HS-27A (cell line): ENCODE data around the gene RACGAP1.

Experiments used
- DNase-seq: peaks from one replicate; pipeline ENCODE4 v3.0.0-alpha.2; 2012; ENCODE audit warnings: low read depth, missing footprints

The RACGAP1 gene

DNA sequence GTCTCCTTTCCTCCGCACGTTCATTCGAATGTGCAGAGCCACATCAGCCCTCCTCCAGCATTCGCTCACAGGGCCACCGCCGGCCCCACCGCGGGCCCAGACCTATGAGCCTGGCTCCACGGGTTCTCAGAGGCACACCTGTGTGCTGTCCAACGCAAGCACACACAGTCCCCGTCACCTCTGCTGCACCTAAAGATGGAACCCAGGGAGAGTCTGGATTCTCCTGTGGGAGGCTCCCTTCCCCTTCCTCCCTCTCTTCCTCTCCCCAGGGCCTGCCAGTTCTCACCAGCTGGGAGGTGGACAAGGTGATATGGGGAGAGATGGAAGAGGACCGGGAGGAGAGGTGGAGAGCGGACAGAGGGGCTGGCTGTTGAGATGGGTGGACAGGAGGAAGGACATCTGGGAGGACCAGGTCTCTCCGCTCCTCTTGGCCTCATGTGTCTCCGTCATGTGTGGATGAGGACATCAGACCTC is 57.5 kb downstream of the RACGAP1 start:
- no peak for DNase-seq

DNA sequence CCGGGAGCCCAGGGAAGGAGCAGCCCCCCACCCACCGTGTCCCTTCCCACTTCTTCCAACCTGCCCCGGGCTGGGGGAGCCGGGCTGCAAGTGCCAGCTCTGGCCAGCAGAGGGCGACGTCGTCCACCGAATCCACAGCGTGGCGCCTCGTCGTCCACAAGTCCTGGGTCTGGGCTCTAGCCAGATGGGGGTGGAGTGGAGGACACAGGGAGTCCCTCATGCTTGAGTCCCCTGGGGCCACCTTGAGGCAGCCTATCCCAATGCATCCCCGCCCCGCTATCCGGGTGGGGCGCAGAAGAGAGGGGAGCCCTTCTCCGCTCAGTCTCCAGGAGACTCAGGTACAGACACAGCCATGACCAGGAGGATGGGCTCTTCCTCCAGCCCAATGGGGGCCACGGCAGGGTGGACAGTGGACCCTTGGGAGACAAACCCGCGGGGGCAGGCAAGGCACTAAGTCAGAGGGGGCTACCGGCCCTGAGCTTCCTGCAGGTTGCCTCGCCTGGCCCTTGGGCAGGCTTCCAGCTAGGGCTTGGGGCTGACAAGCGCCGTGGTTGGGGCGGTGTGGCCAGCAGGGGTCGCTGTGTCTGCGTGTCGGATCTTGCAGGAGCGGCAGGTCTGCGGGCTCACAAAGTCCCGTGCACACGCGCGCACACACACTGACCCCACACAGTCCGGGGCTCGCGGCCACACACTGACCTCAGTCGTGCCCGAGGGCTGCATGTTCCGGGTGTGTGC is 58.1 kb downstream of the RACGAP1 start:
- peak; percentile 72 for DNase-seq

DNA sequence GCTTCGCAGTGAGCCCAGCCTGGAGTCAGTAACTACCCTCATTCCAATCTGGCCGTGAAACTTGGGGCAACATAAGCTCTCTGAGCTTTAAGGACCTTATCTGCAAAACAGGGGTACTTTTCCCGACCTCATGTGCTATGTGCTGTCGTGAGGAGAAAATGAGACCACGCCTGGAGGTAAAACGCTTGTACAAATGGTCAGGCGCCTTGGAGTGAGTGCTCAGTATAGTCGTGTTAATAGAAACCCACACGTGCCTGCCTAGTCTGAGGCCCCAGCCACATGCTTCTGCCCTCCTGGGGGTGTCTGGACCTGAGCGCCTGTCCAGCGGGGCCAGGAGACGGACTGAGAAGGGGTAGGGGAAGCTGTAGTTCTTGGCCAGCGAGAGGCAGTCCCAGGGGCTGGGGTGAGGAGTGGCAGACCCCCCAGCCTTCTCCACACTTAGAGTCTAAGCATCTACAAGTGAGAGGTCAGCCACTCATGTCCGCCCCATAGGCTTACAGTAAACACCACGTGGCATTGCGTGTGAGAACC is 58.7 kb downstream of the RACGAP1 start:
- DNase-seq, result no peak

DNA sequence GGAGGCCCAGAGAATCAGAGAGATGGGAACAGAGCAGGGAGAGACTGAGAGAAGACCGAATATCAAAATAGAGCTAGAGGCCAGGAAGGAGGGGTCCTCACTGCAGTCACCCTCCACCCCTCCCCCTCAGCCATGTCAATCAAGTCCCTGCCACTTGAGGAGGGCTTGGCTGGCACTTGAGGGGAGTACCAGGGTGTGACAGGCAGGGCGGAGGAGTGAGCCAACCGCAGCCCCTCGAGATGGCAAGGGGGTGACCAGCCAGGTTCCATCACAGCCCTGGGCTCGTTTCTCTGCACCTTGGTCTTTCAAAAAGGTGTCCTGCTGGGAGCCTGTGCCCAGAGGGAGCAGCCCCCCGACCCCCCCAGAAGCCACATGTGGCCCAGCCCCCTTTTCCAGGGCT is 59.5 kb downstream of the RACGAP1 start:
- DNase-seq, result no peak

DNA sequence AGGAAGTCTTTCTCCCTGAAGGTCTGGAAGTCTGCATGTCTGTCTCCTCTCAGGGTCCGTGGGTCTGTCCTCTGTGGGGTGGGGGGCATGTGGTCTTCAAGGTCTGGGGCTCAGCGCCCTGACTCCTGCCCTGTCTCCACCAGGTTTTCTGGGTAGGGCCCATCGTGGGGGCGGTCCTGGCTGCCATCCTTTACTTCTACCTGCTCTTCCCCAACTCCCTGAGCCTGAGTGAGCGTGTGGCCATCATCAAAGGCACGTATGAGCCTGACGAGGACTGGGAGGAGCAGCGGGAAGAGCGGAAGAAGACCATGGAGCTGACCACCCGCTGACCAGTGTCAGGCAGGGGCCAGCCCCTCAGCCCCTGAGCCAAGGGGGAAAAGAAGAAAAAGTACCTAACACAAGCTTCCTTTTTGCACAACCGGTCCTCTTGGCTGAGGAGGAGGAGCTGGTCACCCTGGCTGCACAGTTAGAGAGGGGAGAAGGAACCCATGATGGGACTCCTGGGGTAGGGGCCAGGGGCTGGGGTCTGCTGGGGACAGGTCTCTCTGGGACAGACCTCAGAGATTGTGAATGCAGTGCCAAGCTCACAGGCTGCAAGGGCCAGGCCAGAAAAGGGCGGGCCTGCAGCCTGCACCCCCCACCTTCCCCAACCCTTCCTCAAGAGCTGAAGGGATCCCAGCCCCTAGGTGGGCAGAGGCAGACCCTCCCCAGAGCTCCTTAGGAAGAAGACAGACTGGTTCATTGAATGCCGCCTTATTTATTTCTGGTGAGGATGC is 60.3 kb downstream of the RACGAP1 start:
- DNase-seq, result no peak

DNA sequence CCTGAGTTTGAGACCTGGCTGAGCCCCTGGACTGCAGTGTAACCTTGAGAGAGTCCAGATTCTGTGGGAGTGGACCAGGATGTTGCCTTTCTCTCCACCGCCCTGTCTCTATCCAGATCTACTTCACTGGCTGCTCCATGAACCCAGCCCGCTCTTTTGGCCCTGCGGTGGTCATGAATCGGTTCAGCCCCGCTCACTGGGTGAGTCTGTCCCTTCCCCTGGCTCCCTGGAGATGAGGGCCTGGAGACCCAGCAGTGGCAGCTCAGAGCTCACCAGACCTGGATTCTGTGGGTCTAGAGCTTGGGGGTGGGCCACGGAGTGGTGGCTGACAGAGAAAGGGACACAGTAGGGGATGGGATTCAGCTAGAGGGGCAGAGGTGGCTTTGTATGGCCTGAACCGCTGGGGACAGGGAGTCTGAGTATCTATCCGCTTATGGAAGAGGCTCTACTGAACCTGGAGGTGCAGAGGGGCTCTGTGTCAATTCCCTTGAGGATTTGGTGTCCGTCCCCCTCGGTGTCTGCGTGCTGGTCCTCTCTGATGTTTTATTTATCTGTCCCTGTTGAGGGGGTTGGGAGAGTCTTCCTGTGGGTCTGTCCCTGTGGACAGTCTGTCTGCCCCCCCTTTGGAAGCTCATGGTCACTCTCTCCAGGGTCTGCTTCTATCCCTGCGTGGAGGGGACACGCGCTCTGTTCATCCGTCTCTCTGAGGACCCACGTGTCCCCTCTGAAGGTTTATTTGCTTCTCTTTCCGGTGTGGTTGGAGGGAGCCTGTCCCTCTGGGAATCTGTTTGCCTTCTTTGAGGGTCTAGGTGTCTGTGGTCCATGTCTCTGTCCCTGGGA is 61.1 kb downstream of the RACGAP1 start:
- no peak for DNase-seq

DNA sequence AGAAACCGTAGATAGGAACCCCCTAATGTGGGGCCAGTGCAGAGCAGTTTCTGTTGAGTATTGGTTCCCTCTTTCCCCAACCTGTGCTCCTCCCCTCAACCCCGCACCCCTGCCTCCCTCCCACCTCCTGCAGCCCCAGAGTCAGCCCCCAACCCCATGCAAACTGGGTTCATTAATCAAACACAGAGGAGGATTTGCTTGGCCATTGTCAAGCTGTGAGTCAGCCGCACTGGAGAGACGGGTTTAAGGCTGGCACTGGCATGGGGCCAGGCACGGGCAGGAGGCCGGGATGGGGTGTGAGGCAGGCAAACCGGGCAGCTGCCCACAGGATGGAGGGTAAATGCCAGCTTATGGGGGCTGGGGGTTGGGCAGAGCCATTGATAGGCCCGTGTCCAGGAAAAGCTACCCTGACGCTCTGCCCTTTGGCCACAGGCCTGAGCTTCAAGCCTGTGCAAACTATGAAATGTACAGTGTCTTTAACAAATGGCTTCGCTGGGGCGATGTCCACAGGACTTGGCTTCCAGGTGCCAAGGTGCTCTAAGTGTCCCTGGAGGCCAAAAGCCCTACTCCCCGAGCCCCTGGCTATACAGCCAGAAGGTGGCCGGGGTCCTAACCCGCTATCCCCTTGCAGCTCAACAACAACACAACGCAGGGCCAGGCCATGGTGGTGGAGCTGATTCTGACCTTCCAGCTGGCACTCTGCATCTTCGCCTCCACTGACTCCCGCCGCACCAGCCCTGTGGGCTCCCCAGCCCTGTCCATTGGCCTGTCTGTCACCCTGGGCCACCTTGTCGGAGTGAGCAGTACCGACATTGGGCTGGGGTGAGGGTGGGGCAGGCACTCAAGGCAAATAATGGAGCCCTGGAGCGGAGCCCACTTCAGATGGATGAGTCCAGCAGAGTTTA is 62.2 kb downstream of the RACGAP1 start:
- peak; percentile 74 for DNase-seq

DNA sequence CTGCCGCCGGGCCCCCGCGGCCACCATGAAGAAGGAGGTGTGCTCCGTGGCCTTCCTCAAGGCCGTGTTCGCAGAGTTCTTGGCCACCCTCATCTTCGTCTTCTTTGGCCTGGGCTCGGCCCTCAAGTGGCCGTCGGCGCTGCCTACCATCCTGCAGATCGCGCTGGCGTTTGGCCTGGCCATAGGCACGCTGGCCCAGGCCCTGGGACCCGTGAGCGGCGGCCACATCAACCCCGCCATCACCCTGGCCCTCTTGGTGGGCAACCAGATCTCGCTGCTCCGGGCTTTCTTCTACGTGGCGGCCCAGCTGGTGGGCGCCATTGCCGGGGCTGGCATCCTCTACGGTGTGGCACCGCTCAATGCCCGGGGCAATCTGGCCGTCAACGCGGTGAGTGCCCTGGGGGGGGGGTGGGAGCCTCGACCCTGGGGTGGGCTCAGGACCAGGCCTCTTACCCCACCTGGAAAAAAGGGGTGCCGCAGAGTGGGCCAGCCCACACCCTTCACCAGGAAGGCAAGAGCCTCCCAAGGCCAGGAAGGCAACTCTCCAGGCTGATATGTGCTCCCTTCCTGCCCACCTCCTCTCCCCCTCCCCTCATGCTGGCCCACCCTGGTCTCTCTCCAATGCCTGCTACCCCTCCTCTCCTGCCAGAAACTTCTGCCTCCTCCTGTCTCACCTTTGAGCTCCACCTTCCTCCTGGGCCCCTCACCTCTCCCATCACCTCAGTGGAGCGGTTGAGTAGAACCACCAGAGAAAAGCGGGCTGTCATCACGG is 63.1 kb downstream of the RACGAP1 start:
- DNase-seq, result no peak

DNA sequence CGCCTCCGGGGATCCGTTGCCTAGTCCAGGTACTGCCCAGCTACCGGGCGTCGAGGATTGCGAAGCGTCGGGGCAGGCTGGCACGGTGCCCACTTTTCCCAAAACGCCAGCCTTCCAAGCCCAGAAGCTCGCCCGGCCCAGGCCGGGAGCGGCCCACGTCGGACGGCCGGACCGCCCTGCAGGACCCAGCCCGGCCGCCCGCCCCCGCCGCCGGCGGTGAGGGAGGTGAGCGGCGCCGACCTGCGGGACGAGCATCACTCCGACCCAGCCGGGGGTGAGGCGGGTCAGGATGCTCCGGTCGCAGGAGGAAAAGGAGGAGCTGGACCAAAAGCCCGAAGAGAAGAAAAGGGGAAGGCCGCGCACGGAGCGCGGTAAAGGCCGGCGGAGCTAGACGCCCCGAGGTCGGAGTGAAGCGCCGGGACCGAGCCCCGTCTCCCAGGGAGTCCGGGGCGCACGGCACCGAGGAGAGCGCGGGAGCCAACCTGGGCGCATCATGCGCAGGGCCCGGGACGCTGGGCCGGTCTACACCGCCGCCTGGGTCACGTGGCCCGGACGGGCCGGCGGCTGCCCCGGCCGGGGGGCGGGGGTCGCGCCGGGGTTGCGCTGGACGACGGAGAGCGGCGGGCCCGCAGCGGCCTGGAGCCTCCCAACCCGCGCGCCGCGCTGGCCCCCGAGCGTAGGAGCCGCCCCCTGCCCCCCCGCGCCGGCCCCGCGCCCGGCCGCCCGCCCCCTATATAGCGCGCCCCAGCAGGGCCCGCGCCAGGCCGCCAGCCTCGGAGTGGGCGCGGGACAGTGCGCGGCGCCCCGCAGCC is 64.0 kb downstream of the RACGAP1 start, which contains the start of gene AQP5:
Gene AQP5, plus strand, starts transcription at position 762 of the 812 bp plus-strand sequence. CDS start 146 bp downstream, outside the sequence.
- DNase-seq, result no peak

DNA sequence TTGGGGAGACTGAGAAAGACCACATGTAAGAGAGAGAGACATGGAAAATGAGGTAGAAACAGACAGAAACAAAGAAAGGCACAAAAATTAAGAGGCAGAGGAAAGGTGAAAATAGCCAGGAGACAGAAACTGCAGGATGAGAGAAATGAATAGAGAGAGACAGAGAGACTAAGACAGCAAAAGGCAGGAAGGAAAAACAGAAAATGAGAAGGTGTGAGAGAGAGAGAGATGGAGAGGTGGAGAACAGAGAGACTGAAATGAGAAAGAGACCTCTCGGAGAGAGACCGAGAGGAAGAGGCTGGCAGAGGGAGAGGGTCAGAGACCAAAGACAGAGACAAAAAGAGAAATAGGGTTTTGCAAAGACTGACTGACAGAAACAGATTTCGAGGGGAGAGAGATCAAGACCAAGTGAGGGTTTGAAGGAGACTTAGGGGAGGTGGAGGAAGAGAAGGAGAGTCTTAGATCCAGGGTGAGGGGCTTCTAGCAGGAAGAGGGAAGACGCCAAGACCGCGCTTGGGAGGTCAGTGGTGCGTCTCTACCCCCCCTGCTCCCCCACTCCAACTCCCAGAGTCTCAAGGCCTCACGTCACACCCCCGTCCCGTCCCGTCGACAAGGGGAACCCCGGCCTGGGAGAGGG is 64.7 kb downstream of the RACGAP1 start:
- no peak for DNase-seq

DNA sequence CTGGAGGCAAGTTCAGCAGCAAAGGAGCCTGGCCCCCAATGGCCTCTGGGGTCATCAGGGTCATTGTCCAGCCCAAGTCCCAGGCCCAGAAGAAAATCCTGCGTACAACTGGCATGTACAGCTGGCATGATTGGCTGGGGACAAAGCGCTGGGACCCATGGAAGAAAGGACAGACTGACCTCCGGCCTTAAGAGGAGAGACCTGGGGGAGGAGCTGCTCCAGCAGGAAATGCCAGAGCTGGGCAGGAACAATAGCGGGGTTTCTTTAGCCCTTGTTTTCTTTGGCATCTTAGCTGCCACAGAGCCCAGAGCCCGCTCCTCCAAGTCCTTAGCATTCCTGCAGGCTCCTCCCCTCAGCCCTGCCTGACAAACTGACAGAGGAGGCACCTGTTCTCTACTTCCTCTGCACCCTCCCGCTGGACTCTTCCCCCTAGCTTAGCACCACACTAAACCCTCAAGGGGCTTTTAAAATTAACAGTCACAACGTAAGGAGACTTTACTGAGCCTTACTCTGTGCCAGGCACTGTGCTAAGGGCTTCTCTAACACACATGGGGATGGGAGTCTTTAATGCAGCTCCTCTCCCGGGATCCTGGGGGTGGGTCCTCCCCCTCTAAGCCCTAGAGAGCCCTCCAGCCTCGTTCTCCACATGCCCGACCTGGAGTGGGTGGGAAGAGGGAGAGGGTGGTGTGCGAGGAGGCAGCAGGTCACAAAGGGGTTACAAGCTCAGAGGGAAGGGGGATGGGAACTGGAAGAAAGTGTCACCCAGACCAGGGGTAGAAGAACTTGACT is 65.4 kb downstream of the RACGAP1 start:
- peak; percentile 73 for DNase-seq

DNA sequence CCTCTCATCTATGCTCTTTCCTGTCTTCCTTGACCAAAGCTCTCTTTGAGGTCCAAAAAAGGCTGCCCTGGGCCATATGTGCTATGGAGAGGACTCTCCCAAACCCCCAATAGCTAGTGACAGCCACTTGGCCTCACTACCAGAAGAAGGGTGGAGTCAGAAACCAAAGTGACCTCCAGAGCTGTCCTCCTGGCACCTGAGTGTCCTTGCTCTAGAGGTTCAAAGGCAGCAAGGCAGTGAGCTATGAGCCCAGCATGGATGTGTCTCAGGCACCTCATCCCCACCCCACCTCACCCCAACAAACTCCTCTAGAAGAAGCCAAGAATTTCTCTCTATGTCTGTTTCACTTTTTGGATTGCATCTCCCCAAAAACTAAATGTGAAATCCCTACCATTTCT is 67.7 kb downstream of the RACGAP1 start:
- no peak for DNase-seq

DNA sequence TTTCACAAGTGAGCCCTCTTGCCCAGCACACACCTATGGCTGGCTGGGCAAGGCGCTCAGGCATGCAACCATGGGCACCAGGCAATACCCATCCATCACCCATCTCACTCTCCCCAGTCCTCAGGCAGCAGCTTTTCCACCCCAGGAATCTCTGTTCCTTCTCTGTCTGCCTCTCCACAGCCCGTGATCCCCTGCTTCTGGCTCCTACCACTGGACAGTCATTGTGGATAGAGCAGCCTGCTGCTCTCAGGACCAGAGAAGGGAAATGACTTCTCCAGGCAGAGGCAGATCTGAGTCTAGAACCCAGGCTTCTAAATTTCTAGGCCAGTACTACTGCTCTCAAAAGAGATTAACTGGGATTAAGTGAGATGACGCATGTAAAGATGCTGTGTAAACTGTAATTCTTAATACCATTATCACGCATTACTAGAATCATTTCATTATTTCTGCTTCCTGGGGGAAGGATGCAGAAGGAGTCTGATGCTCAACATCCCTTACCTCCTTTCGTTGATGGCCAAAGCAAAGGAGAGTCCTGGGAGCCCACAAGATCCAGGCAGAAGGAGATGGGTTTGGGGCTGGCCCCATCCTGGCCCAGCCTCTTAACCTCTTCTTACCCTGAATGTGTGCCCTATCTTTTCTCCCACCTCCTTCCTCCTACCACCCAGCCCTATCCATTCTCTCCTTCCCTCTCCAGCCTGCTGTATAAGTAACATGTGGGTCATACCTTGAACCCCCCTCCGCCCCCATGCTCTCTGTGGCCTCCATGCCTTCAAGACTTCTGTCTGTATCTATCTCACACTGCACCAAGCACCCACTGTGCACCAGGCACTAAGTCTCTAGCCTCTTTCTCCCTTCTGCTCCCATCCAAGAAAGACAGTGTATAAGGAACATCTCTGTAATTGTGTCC is 68.4 kb downstream of the RACGAP1 start:
- no peak for DNase-seq

DNA sequence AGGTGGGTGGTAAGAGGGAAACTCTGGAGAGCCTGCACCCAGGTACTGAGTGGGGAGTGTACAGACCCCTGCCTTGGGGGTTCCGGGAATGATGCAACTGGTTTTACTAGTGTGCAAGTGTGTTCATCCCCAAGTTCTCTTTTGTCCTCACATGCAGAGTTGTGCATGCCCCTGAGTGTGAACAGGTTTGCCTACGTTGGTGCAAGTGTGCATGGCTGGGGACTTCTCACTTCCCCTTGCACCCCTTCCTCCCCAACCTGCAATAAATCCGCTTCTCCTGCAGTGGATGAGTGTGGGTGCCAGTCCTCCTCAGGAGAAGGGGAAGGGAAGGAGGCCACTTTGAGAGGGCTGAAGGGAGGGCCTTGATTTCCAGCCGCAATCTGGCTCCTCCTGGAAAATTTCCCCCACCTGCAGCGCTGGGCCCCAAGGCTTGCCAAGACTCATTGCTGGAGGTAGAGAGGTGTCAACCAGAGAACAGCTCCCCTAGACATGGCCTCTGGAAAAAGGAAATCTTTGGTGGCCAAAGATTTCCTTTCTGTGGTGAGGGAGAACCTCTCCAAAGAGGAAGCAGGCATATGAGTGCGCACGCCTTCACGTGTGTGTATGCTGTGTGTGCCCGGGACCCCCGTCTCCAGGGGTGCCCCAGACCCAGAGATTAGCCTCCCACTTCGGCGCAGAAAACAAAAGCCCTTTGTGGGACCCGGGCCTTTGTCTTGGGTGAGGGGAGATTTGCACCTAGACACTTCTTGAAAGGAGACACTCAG is 69.2 kb downstream of the RACGAP1 start:
- DNase-seq, result no peak

DNA sequence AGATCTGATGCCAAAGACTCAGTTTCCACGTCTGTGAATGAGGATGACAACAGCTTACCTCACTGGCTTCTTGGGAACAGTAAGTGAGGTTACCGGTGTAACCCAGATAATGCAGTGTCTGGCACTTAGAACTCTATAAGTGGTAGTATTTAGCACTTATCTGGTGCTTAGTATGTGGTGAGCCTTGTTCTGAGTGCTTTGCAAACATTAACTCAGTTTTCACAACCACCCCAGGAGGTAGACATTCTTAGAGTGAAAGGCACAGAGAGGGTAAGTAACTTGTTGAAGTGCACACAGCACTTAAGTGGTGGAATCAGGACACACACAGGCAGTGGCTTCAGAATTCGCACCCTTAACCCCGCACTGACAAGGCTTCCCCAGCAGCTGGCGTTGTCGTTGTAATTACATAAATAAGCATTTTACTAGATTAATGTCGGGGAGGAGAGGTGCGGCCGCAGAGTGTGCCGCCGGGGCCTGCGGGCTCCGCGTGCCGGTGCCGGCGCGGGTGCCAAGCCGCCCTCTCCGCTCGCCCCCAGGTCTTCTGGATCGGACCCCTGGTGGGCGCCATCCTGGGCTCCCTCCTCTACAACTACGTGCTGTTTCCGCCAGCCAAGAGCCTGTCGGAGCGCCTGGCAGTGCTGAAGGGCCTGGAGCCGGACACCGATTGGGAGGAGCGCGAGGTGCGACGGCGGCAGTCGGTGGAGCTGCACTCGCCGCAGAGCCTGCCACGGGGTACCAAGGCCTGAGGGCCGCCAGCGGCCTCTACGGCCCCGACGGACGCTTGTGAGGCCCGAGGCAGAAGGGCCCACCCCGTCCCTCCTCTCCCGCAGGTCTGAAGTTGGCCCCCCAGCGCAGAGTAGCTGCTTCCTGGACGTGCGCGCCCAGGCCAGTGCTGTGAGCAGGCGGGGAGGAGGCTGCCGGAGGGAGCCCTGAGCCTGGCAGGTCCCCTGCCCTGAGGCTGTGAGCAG is 70.1 kb downstream of the RACGAP1 start:
- no peak for DNase-seq
